ENCODE results near the gene ATP8B1. TPM values are rescaled to one million over a fixed set of nuclear protein-coding genes. Genes with fewer than 3 reads are reported as not detected.
A peak's percentile ranks its signal among the peaks of the same experiment; 100 is the strongest.

Gene ATP8B1
- total RNA-seq, 4 donors from 2014 or later, result 1.6 to 4.2 (median 2.6) TPM

DNA sequence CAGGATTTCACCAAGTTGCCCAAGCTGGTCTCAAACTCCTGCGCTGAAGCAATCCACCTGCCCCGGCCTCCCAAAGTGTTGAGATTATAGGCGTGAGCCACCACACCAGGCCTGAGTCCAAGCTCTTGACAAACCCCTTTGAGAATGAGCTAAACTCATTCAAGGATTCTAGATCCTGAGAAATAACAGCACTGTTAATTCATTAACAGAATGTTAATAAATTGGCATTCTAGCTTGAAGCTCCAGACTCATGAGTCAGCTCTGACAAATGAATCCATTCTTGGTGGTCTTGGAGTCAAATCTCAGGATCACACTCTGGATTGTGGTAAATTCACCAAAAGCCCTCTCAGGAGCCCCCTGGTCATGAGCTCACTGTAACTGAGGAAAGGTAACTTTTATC is 183.2 kb downstream of the ATP8B1 start:
- H3K4me1 ChIP-seq, result peaks cover 16 to 20% of the 10 kb centered on the region in 2 donors
- H3K4me3 ChIP-seq, result no peak overlapping the region
- TF ChIP-seq, protein P1, sequence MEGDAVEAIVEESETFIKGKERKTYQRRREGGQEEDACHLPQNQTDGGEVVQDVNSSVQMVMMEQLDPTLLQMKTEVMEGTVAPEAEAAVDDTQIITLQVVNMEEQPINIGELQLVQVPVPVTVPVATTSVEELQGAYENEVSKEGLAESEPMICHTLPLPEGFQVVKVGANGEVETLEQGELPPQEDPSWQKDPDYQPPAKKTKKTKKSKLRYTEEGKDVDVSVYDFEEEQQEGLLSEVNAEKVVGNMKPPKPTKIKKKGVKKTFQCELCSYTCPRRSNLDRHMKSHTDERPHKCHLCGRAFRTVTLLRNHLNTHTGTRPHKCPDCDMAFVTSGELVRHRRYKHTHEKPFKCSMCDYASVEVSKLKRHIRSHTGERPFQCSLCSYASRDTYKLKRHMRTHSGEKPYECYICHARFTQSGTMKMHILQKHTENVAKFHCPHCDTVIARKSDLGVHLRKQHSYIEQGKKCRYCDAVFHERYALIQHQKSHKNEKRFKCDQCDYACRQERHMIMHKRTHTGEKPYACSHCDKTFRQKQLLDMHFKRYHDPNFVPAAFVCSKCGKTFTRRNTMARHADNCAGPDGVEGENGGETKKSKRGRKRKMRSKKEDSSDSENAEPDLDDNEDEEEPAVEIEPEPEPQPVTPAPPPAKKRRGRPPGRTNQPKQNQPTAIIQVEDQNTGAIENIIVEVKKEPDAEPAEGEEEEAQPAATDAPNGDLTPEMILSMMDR (IDR thresholded peaks at IDR 0.05 in 4 of 5, conservative IDR thresholded peaks at IDR 0.05 in 1 of 5), result no peak
- no peak for TF ChIP-seq POLR2A (IDR thresholded peaks at IDR 0.05)
- no peaks in the 10 kb centered on the region for H3K27me3 ChIP-seq
- intact Hi-C loops (cut with DNase I; ENCODE audit: low total_unique reads) (loop anchor here (2.0 to 10.0 kb wide), 5 partner anchors 33 to 695 kb away; partner anchors contain the start of genes ATP8B1, FECH and ONECUT2), in situ Hi-C loops (cut with MboI; ENCODE audit: low sequenced_read_pairs in 4 of 4) (no loop called here)
- H3K9me3 ChIP-seq, result no peaks in the 10 kb centered on the region
- no peak for DNase-seq
- ATAC-seq, result no peak
- peaks cover 0 to 25% of the 10 kb centered on the region in 2 donors for H3K36me3 ChIP-seq
- H3K27ac ChIP-seq, result peak overlapping the region; percentile 88 to 99 (median 94)

DNA sequence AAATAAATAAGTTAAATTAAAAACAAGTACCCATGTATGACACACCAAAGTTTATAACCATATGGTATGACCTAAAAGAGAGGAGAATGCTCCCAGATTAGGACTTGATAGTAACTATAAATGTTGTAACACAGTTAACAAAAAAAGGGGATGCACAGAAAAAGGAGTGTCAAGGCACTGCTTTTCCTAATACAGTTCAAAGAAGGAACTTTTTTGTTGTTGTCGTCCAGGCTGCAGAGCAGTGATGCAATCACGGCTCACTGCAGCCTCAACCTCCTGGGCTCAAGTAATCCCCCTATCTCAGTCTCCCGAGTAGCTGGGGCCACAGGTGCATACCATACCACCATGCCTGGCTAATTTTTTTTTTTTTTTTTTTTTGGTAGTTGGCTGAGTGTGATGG is 184.2 kb downstream of the ATP8B1 start:
- Histone ChIP-seq H3K27me3 (no peaks in the 10 kb centered on the region), H3K9me3 (no peaks in the 10 kb centered on the region), H3K36me3 (peaks cover 5 to 35% of the 10 kb centered on the region in 2 donors), H3K27ac (no peak overlapping the region), H3K4me3 (no peak overlapping the region), H3K4me1 (peaks cover 16 to 20% of the 10 kb centered on the region in 2 donors)
- in situ Hi-C loops (cut with MboI; ENCODE audit: low sequenced_read_pairs in 4 of 4) (no loop called here), intact Hi-C loops (cut with DNase I; ENCODE audit: low total_unique reads) (no loop called here)
- DNase-seq, result no peak
- TF ChIP-seq POLR2A (IDR thresholded peaks at IDR 0.05), result no peak
- TF ChIP-seq, protein P1 (IDR thresholded peaks at IDR 0.05 in 4 of 5, conservative IDR thresholded peaks at IDR 0.05 in 1 of 5), result no peak
- no peak for ATAC-seq

DNA sequence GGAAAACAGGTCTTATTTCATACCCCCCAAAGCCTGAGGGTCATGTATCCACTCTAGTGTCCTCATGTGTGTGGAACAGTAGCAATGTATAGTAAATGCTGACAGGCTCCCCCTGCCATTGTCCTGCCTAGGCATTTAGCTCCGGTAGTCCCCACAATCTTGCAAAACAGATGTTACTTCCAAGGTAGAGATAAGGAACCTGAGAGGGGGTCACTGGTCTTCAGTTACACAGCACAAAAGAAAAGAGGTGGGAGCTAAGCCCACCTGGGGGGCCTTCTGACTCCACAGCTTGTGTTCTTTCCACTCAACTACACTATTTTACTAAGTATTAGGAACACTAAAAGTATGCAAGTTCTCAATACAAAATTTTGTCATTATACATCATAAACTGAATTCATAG is 199.2 kb downstream of the ATP8B1 start:
- H3K4me1 ChIP-seq, result no peaks in the 10 kb centered on the region
- TF ChIP-seq POLR2A (IDR thresholded peaks at IDR 0.05), result no peak
- TF ChIP-seq, protein P1 (IDR thresholded peaks at IDR 0.05 in 4 of 5, conservative IDR thresholded peaks at IDR 0.05 in 1 of 5), result no peak
- no peak overlapping the region for H3K4me3 ChIP-seq
- intact Hi-C loops (cut with DNase I; ENCODE audit: low total_unique reads) (no loop called here), in situ Hi-C loops (cut with MboI; ENCODE audit: low sequenced_read_pairs in 4 of 4) (no loop called here)
- DNase-seq (no peak), ATAC-seq (no peak)
- H3K27me3 ChIP-seq, result no peaks in the 10 kb centered on the region
- no peak overlapping the region for H3K27ac ChIP-seq
- H3K9me3 ChIP-seq, result no peaks in the 10 kb centered on the region
- H3K36me3 ChIP-seq, result peaks cover 11 to 89% of the 10 kb centered on the region in 2 donors

Other genes starting within 250 kb of the ATP8B1 start
- 10 to 100 TPM; 60.8 to 78.4 (median 70.2) TPM for gene FECH, start 216.6 kb downstream of the ATP8B1 start, total RNA-seq
- gene NARS1, start 181.5 kb downstream of the ATP8B1 start, total RNA-seq, result 100 to 1,000 TPM in 3 of 4 donors, 10 to 100 TPM in 1; 93.1 to 205 (median 153) TPM
- gene NEDD4L, start 240.9 kb upstream of the ATP8B1 start, total RNA-seq, result 10 to 100 TPM; 27.4 to 81.5 (median 51.5) TPM

Data from gastrocnemius medialis (tissue), 4 donors.